Measurements from ENCODE around the gene CDH15. TPM values are rescaled to one million over a fixed set of nuclear protein-coding genes. Genes with fewer than 3 reads are reported as not detected.

Gene CDH15
- total and polyA plus RNA-seq, 2 donors (not counting 1 experiment from before 2014, with no cell fraction given), result not detected

DNA sequence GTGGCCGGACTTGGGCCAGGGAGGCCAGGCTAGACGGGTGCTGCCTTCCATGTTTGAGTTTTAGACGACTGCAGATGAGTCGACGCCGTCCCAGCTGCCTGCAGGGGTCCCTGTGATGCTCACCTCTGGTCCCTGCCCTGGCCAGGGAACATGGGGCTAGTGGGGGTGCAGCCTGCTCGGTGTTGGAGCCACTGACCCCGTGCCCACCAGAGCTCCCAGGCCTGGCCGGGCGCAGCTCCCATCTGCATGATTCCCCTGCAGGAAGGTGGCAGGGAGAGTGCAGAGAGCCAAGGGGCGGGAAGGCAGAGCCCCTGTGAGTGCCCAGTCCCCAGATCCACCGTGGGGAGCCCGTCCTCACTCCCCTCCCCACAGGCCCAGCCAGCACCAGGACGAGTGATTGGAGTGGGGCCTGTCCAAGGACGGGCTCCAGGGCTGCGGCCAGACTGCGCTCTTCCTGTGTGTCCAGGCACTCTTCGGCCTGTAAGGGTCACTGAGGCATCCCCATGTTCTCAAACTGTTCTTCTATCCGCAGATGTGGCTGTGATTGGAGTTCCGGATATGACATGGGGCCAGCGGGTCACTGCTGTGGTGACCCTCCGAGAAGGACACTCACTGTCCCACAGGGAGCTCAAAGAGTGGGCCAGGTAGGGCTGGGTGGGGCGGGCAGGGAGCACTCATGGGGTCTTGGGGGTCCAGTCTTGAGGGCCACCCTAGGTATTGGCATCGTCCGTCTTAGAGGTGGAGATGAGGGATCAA is 26.0 kb upstream of the CDH15 start:
- Histone ChIP-seq H3K36me3 (replicated peaks in 1 of 2; ENCODE audit: control extremely low read depth in 1 of 2, control insufficient read depth in 1 of 2, extremely low read depth in 1 of 2, insufficient read depth in 2 of 2, low read length in 1 of 2) (peaks cover 0 to 53% of the 10 kb centered on the region in 2 experiments), H3K4me1 (ENCODE audit: control insufficient read depth in 2 of 2, insufficient read depth in 2 of 2, low read length in 2 of 2) (no peaks in the 10 kb centered on the region), H3K4me2 (replicated peaks; ENCODE audit: low read depth, low read length, poor library complexity, severe bottlenecking) (no peak overlapping the region), H3K79me2 (ENCODE audit: control insufficient read depth, insufficient read depth, low read length) (no peaks in the 10 kb centered on the region), H3K9me3 (ENCODE audit: control extremely low read depth in 1 of 3, control insufficient read depth in 2 of 3, insufficient read depth in 1 of 3, low read length in 2 of 3) (peaks cover 0 to 23% (median 6%) of the 10 kb centered on the region in 3 donors), H3K27ac (ENCODE audit: low read length in 2 of 2) (no peak overlapping the region), H3K27me3 (replicated peaks in 1 of 4; ENCODE audit: control extremely low read depth in 1 of 4, control insufficient read depth in 3 of 4, insufficient read depth in 4 of 4, low read length in 3 of 4) (no peaks in the 10 kb centered on the region), H3K4me3 (ENCODE audit: control extremely low read depth in 1 of 5, extremely low read depth in 1 of 5, insufficient read depth in 1 of 5, low read depth in 2 of 5, low read length in 4 of 5) (no peak overlapping the region), H2AFZ (ENCODE audit: insufficient read depth, low read depth, low read length, poor library complexity, severe bottlenecking) (no peak overlapping the region), H3K9ac (ENCODE audit: low read length) (no peak overlapping the region), H4K20me1 (ENCODE audit: control insufficient read depth, insufficient read depth, low read length, poor library complexity, severe bottlenecking) (peaks cover 18% of the 10 kb centered on the region)
- no peak for TF ChIP-seq EZH2 (IDR thresholded peaks at IDR 0.05; ENCODE audit: borderline replicate concordance, insufficient read depth, low read depth, low read length, poor library complexity, severe bottlenecking)
- TF ChIP-seq, protein P1, sequence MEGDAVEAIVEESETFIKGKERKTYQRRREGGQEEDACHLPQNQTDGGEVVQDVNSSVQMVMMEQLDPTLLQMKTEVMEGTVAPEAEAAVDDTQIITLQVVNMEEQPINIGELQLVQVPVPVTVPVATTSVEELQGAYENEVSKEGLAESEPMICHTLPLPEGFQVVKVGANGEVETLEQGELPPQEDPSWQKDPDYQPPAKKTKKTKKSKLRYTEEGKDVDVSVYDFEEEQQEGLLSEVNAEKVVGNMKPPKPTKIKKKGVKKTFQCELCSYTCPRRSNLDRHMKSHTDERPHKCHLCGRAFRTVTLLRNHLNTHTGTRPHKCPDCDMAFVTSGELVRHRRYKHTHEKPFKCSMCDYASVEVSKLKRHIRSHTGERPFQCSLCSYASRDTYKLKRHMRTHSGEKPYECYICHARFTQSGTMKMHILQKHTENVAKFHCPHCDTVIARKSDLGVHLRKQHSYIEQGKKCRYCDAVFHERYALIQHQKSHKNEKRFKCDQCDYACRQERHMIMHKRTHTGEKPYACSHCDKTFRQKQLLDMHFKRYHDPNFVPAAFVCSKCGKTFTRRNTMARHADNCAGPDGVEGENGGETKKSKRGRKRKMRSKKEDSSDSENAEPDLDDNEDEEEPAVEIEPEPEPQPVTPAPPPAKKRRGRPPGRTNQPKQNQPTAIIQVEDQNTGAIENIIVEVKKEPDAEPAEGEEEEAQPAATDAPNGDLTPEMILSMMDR (IDR thresholded peaks at IDR 0.05), result no peak
- POLR2A ChIA-PET, result interaction anchor here (0.6 kb wide), 2 partner anchors 164 to 652 kb away, joined by 6 to 14 read pairs; no protein-coding TSS in a partner anchor
- CTCF ChIA-PET, result no interaction called here
- Mint-ChIP-seq H3K4me1 (no peaks in the 10 kb centered on the region), H3K9me3 (ENCODE audit: insufficient read depth) (no peaks in the 10 kb centered on the region), H3K27ac (no peak overlapping the region), H3K27me3 (no peaks in the 10 kb centered on the region), H3K4me3 (no peak overlapping the region)
- ATAC-seq (ENCODE audit: low read depth), result no peak
- intact Hi-C loops (cut with micrococcal nuclease), result no loop called here
- DNase-seq, result no peak
- 99% methylated on average over 24 of the region's 25 CpGs for WGBS (ENCODE audit: insufficient coverage)

DNA sequence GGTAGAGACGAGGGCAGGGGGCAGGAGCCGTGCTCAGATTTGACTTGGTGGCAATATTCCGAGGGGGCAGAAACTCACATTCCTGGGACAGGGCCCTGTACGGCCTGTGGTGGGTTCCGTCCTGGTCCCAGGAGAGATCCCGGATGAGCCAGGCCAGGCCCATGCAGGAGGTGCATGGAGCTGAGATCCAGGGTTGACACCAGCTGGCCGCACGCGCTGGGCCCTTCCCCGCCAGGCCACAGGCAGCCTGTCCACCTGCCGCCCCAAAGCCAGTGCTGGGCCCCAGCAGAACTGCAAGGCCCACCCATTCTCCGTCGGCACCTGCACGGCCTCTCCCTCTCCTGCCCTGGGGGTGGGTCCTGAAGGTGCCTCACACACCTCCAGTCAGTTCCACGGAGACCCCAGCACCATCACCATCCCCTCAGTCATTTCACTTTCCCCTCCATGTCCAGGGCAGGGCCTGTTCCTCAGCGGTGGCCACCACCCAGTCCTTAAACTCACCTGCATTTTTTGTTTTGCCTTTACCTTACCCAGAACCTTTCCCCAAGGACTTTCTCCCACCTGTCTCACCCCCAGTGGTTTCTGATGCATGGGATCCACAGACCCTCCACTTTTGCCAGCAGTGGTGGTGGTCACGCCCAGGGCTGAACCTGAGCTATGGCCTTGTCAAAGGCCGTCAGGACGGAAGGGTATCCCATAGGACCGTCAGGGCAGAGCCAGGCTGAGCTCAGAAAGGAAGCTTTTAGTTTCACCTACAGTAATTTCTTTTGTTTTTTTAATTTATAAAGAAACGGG is 25.1 kb upstream of the CDH15 start:
- Histone ChIP-seq H2AFZ (ENCODE audit: insufficient read depth, low read depth, low read length, poor library complexity, severe bottlenecking) (no peak overlapping the region), H3K36me3 (replicated peaks in 1 of 2; ENCODE audit: control extremely low read depth in 1 of 2, control insufficient read depth in 1 of 2, extremely low read depth in 1 of 2, insufficient read depth in 2 of 2, low read length in 1 of 2) (peaks cover 0 to 49% of the 10 kb centered on the region in 2 experiments), H3K4me3 (ENCODE audit: control extremely low read depth in 1 of 5, extremely low read depth in 1 of 5, insufficient read depth in 1 of 5, low read depth in 2 of 5, low read length in 4 of 5) (no peak overlapping the region), H3K27me3 (replicated peaks in 1 of 4; ENCODE audit: control extremely low read depth in 1 of 4, control insufficient read depth in 3 of 4, insufficient read depth in 4 of 4, low read length in 3 of 4) (no peaks in the 10 kb centered on the region), H4K20me1 (ENCODE audit: control insufficient read depth, insufficient read depth, low read length, poor library complexity, severe bottlenecking) (peaks cover 15% of the 10 kb centered on the region), H3K9ac (ENCODE audit: low read length) (no peak overlapping the region), H3K4me2 (replicated peaks; ENCODE audit: low read depth, low read length, poor library complexity, severe bottlenecking) (no peak overlapping the region), H3K27ac (ENCODE audit: low read length in 2 of 2) (no peak overlapping the region), H3K79me2 (ENCODE audit: control insufficient read depth, insufficient read depth, low read length) (no peaks in the 10 kb centered on the region), H3K9me3 (ENCODE audit: control extremely low read depth in 1 of 3, control insufficient read depth in 2 of 3, insufficient read depth in 1 of 3, low read length in 2 of 3) (peaks cover 0 to 23% (median 6%) of the 10 kb centered on the region in 3 donors), H3K4me1 (ENCODE audit: control insufficient read depth in 2 of 2, insufficient read depth in 2 of 2, low read length in 2 of 2) (no peaks in the 10 kb centered on the region)
- intact Hi-C loops (cut with micrococcal nuclease), result no loop called here
- Mint-ChIP-seq H3K27me3 (no peaks in the 10 kb centered on the region), H3K9me3 (ENCODE audit: insufficient read depth) (no peaks in the 10 kb centered on the region), H3K4me3 (no peak overlapping the region), H3K27ac (no peak overlapping the region), H3K4me1 (no peaks in the 10 kb centered on the region)
- POLR2A ChIA-PET, result no interaction called here
- ATAC-seq (ENCODE audit: low read depth) (no peak), DNase-seq (no peak)
- CTCF ChIA-PET, result no interaction called here
- 97% methylated on average over 18 of the region's 21 CpGs for WGBS (ENCODE audit: insufficient coverage)
- TF ChIP-seq, protein P1 (IDR thresholded peaks at IDR 0.05), result no peak
- no peak for TF ChIP-seq EZH2 (IDR thresholded peaks at IDR 0.05; ENCODE audit: borderline replicate concordance, insufficient read depth, low read depth, low read length, poor library complexity, severe bottlenecking)
